IgD-negative memory B cell (primary cell): Measurements from ENCODE around the gene DCUN1D2. TPM values are rescaled to one million over a fixed set of nuclear protein-coding genes. Genes with fewer than 3 reads are reported as not detected.

Experiments used
- H3K27ac Mint-ChIP-seq, 3 donors: one replicate each; pipeline ENCODE4 v1.8.0; 2020 to 2022; ENCODE audit warnings: mild to moderate bottlenecking in 3 of 3, mixed read lengths in 3 of 3, moderate library complexity in 1 of 3
- H3K27me3 Mint-ChIP-seq: one replicate; pipeline ENCODE4 v1.8.0; 2021; ENCODE audit warnings: mixed read lengths
- H3K36me3 Mint-ChIP-seq: one replicate; pipeline ENCODE4 v1.8.0; 2020; ENCODE audit warnings: mild to moderate bottlenecking, mixed read lengths
- H3K4me1 Mint-ChIP-seq, 3 donors: one replicate each; pipeline ENCODE4 v1.8.0; 2020 to 2022; ENCODE audit warnings: mixed read lengths in 3 of 3, mild to moderate bottlenecking in 1 of 3
- H3K4me3 Mint-ChIP-seq, 4 donors: one replicate each; pipeline ENCODE4 v1.8.0; 2020 to 2022; ENCODE audit warnings: mild to moderate bottlenecking in 4 of 4, mixed read lengths in 4 of 4, moderate library complexity in 3 of 4
- H3K9me3 Mint-ChIP-seq, 3 donors: one replicate each; pipeline ENCODE4 v1.8.0; 2020 to 2021; ENCODE audit warnings: mixed read lengths in 3 of 3, mild to moderate bottlenecking in 1 of 3
- polyA plus RNA-seq: library from polyadenylated mRNA; unstranded; fragments of 300-500 nt; fragmentation: Illumina TruSeq; gene quantifications from one replicate; pipeline ENCODE4 v1.2.3, GENCODE V29; 2021

Gene DCUN1D2
- polyA plus RNA-seq, 1 donor from 2014 or later: 10.2 TPM

GRCh38 chr13:113427562-113428468, 62.7 kb downstream of the DCUN1D2 start:
- Mint-ChIP-seq H3K9me3 (no peaks in the 10 kb centered on the region), H3K27me3 (no peaks in the 10 kb centered on the region), H3K4me1 (no peaks in the 10 kb centered on the region), H3K4me3 (no peak overlapping the region), H3K36me3 (peaks cover 4% of the 10 kb centered on the region), H3K27ac (no peak overlapping the region)

GRCh38 chr13:113426591-113426986, 63.9 kb downstream of the DCUN1D2 start:
- no peak overlapping the region for H3K4me3 Mint-ChIP-seq
- H3K36me3 Mint-ChIP-seq: peaks cover 4% of the 10 kb centered on the region
- no peaks in the 10 kb centered on the region for H3K9me3 Mint-ChIP-seq

GRCh38 chr13:113425941-113426590, 64.4 kb downstream of the DCUN1D2 start:
- no peak overlapping the region for H3K27ac Mint-ChIP-seq
- no peak overlapping the region for H3K4me3 Mint-ChIP-seq
- H3K27me3 Mint-ChIP-seq: no peaks in the 10 kb centered on the region
- peaks cover 4% of the 10 kb centered on the region for H3K36me3 Mint-ChIP-seq
- H3K9me3 Mint-ChIP-seq: no peaks in the 10 kb centered on the region
- H3K4me1 Mint-ChIP-seq: no peaks in the 10 kb centered on the region

More at GRCh38 chr13:113426591-113426986, 63.9 kb downstream of the DCUN1D2 start:
- H3K4me1 Mint-ChIP-seq: no peaks in the 10 kb centered on the region
- no peak overlapping the region for H3K27ac Mint-ChIP-seq
- H3K27me3 Mint-ChIP-seq: no peaks in the 10 kb centered on the region

- Mint-ChIP-seq H3K27me3 (no peaks in the 10 kb centered on the region), H3K36me3 (peaks cover 3% of the 10 kb centered on the region), H3K4me1 (no peaks in the 10 kb centered on the region), H3K27ac (no peak overlapping the region), H3K4me3 (no peak overlapping the region), H3K9me3 (peaks cover 0 to 1% (median 0%) of the 10 kb centered on the region in 3 donors)
Measured at GRCh38 chr13:113423520-113424163, 66.9 kb downstream of the DCUN1D2 start.

GRCh38 chr13:113422807-113423519, 67.5 kb downstream of the DCUN1D2 start:
- Mint-ChIP-seq H3K36me3 (peaks cover 1% of the 10 kb centered on the region), H3K4me3 (no peak overlapping the region), H3K9me3 (peaks cover 0 to 1% (median 0%) of the 10 kb centered on the region in 3 donors), H3K4me1 (no peaks in the 10 kb centered on the region), H3K27ac (no peak overlapping the region), H3K27me3 (no peaks in the 10 kb centered on the region)

- Mint-ChIP-seq H3K9me3 (peaks cover 0 to 1% (median 0%) of the 10 kb centered on the region in 3 donors), H3K27me3 (peaks cover 2% of the 10 kb centered on the region), H3K4me3 (no peak overlapping the region), H3K36me3 (peaks cover 1% of the 10 kb centered on the region), H3K4me1 (peaks cover under 1 to 2% (median under 1%) of the 10 kb centered on the region in 3 donors), H3K27ac (peak overlapping the region in 1 of 3 donors; percentile 59)
Measured at GRCh38 chr13:113421673-113422270, 68.7 kb downstream of the DCUN1D2 start.

GRCh38 chr13:113420833-113421600, 69.5 kb downstream of the DCUN1D2 start:
- Mint-ChIP-seq H3K27me3 (peaks cover 3% of the 10 kb centered on the region), H3K9me3 (peaks cover 0 to 1% (median 0%) of the 10 kb centered on the region in 3 donors), H3K4me1 (peaks cover 2 to 5% (median 3%) of the 10 kb centered on the region in 3 donors), H3K27ac (no peak overlapping the region), H3K36me3 (peaks cover 1% of the 10 kb centered on the region), H3K4me3 (no peak overlapping the region)

- Mint-ChIP-seq H3K27ac (no peak overlapping the region), H3K36me3 (peaks cover 1% of the 10 kb centered on the region)
Measured at GRCh38 chr13:113420232-113420631, 70.3 kb downstream of the DCUN1D2 start.

GRCh38 chr13:113419531-113420193, 70.8 kb downstream of the DCUN1D2 start:
- Mint-ChIP-seq H3K27me3 (peaks cover 3% of the 10 kb centered on the region), H3K36me3 (peaks cover 1% of the 10 kb centered on the region), H3K9me3 (peaks cover 0 to 1% (median 0%) of the 10 kb centered on the region in 3 donors), H3K4me3 (no peak overlapping the region), H3K27ac (no peak overlapping the region), H3K4me1 (peaks cover 2 to 5% (median 3%) of the 10 kb centered on the region in 3 donors)

More at GRCh38 chr13:113420232-113420631, 70.3 kb downstream of the DCUN1D2 start:
- Mint-ChIP-seq H3K4me1 (peaks cover 2 to 5% (median 3%) of the 10 kb centered on the region in 3 donors), H3K4me3 (no peak overlapping the region), H3K27me3 (peaks cover 3% of the 10 kb centered on the region), H3K9me3 (peaks cover 0 to 1% (median 0%) of the 10 kb centered on the region in 3 donors)

GRCh38 chr13:113418722-113419049, 71.8 kb downstream of the DCUN1D2 start:
- Mint-ChIP-seq H3K27me3 (peaks cover 3% of the 10 kb centered on the region), H3K4me3 (no peak overlapping the region), H3K9me3 (peaks cover 0 to 1% (median 0%) of the 10 kb centered on the region in 3 donors), H3K4me1 (peaks cover 2 to 5% (median 3%) of the 10 kb centered on the region in 3 donors), H3K36me3 (peaks cover 1% of the 10 kb centered on the region), H3K27ac (no peak overlapping the region)

- Mint-ChIP-seq H3K4me3 (no peak overlapping the region), H3K36me3 (peaks cover 1% of the 10 kb centered on the region), H3K4me1 (peaks cover 2 to 5% (median 3%) of the 10 kb centered on the region in 3 donors), H3K27ac (no peak overlapping the region), H3K27me3 (peaks cover 3% of the 10 kb centered on the region), H3K9me3 (peaks cover 0 to 3% (median 1%) of the 10 kb centered on the region in 3 donors)
Measured at GRCh38 chr13:113417836-113418721, 72.4 kb downstream of the DCUN1D2 start.

- peaks cover 1% of the 10 kb centered on the region for H3K36me3 Mint-ChIP-seq
- peak overlapping the region in 1 of 3 donors; percentile 2 for H3K27ac Mint-ChIP-seq
- H3K4me3 Mint-ChIP-seq: peak overlapping the region in 1 of 4 donors; percentile 72
- peaks cover 0 to 3% (median 2%) of the 10 kb centered on the region in 3 donors for H3K9me3 Mint-ChIP-seq
- peaks cover 2 to 5% (median 3%) of the 10 kb centered on the region in 3 donors for H3K4me1 Mint-ChIP-seq
- peaks cover 3% of the 10 kb centered on the region for H3K27me3 Mint-ChIP-seq
Measured at GRCh38 chr13:113417008-113417751, 73.3 kb downstream of the DCUN1D2 start.
